Activated T-helper 2 cell treated with anti-CD3 and anti-CD28 coated beads, Interferon-gamma antibody, Interleukin-2, Interleukin-4, amounts not matched to agents 10 μg/mL and 5 μg/mL and 100 μg/mL, durations not matched to agents 14 hours and 24 hours and 36 hours (primary cell): Measurements from ENCODE around the gene WDR5B. TPM values are rescaled to one million over a fixed set of nuclear protein-coding genes. Genes with fewer than 3 reads are reported as not detected.
"Not testable (repeated sequence)": the region's sequence is repeated elsewhere in the genome, so short reads cannot be mapped to it uniquely, and the experiment has no call there.

ENCODE experiments used
- DNase-seq: peaks from one replicate; pipeline ENCODE4 v3.0.0; 2021; ENCODE audit warnings: low spot score
- H3K27ac Mint-ChIP-seq: one replicate; pipeline ENCODE4 v1.8.0; 2021; ENCODE audit warnings: mixed read lengths
- H3K27me3 Mint-ChIP-seq: one replicate; pipeline ENCODE4 v1.8.0; 2021; ENCODE audit warnings: low read depth, mixed read lengths
- H3K36me3 Mint-ChIP-seq: one replicate; pipeline ENCODE4 v1.8.0; 2021; ENCODE audit warnings: low read depth, mixed read lengths
- H3K4me1 Mint-ChIP-seq: one replicate; pipeline ENCODE4 v1.8.0; 2021; ENCODE audit warnings: low read depth, mixed read lengths
- H3K4me3 Mint-ChIP-seq: one replicate; pipeline ENCODE4 v1.8.0; 2021; ENCODE audit warnings: low read depth, mild to moderate bottlenecking, moderate library complexity, mixed read lengths
- H3K9me3 Mint-ChIP-seq: one replicate; pipeline ENCODE4 v1.8.0; 2021; ENCODE audit warnings: mixed read lengths
- intact Hi-C: fragments of 100-400 bp; cut with micrococcal nuclease; formaldehyde crosslinking; loops from one replicate; pipeline ENCODE4 v1.15.1; 2023
- total RNA-seq: library from RNA; stranded (reverse); gene quantifications from 2 replicates; pipeline ENCODE4 v1.2.3, GENCODE V29; 2022

Gene WDR5B
- 4.9 and 5.5 TPM in 2 replicates for total RNA-seq

GRCh38 chr3:122415762-122416654 lies at the start of gene WDR5B:
TSS of gene WDR5B (minus strand) at chr3:122416062. CDS start at chr3:122415528, 534 bp downstream.
- Mint-ChIP-seq H3K4me1 (peaks cover 22% of the 10 kb centered on the region), H3K36me3 (peaks cover 33% of the 10 kb centered on the region), H3K27me3 (no peaks in the 10 kb centered on the region), H3K4me3 (peak within 1 kb of the TSS; percentile 93), H3K9me3 (no peaks in the 10 kb centered on the region), H3K27ac (peak within 1 kb of the TSS; percentile 95)
- intact Hi-C loops: loop anchor here (1.0 to 10.0 kb wide), 5 partner anchors 23 to 379 kb away; partner anchors contain the start of genes HSPBAP1, KPNA1, MIX23 and SLC49A4
- peak; percentile 97 for DNase-seq

GRCh38 chr3:122464659-122465058 lies 48.8 kb upstream of the WDR5B start:
- no peaks in the 10 kb centered on the region for H3K9me3 Mint-ChIP-seq
- no peaks in the 10 kb centered on the region for H3K27me3 Mint-ChIP-seq
- H3K4me3 Mint-ChIP-seq: no peak overlapping the region
- DNase-seq: no peak
- H3K4me1 Mint-ChIP-seq: peaks cover 18% of the 10 kb centered on the region
- H3K27ac Mint-ChIP-seq: no peak overlapping the region
- intact Hi-C loops: no loop called here
- peaks cover 43% of the 10 kb centered on the region for H3K36me3 Mint-ChIP-seq

- Mint-ChIP-seq H3K27me3 (no peaks in the 10 kb centered on the region), H3K27ac (no peak overlapping the region), H3K36me3 (peaks cover 59% of the 10 kb centered on the region), H3K4me1 (peaks cover 4% of the 10 kb centered on the region), H3K4me3 (no peak overlapping the region), H3K9me3 (no peaks in the 10 kb centered on the region)
- no peak for DNase-seq
- intact Hi-C loops: no loop called here
Observed at GRCh38 chr3:122462406-122462805, 46.5 kb upstream of the WDR5B start.

- no peak for DNase-seq
- Mint-ChIP-seq H3K4me3 (no peak overlapping the region), H3K9me3 (no peaks in the 10 kb centered on the region), H3K36me3 (peaks cover 57% of the 10 kb centered on the region), H3K27ac (no peak overlapping the region), H3K4me1 (peaks cover 2% of the 10 kb centered on the region), H3K27me3 (no peaks in the 10 kb centered on the region)
- intact Hi-C loops: no loop called here
Observed at GRCh38 chr3:122461806-122462205, 45.9 kb upstream of the WDR5B start.

- Mint-ChIP-seq H3K27ac (no peak overlapping the region), H3K36me3 (peaks cover 59% of the 10 kb centered on the region), H3K4me1 (peaks cover 2% of the 10 kb centered on the region), H3K4me3 (no peak overlapping the region), H3K27me3 (no peaks in the 10 kb centered on the region), H3K9me3 (no peaks in the 10 kb centered on the region)
- intact Hi-C loops: no loop called here
- DNase-seq: no peak
Observed at GRCh38 chr3:122458992-122459391, 43.1 kb upstream of the WDR5B start.

GRCh38 chr3:122457706-122458105 lies 41.8 kb upstream of the WDR5B start:
- Mint-ChIP-seq H3K4me3 (no peak overlapping the region), H3K9me3 (no peaks in the 10 kb centered on the region), H3K27ac (no peak overlapping the region), H3K36me3 (peaks cover 56% of the 10 kb centered on the region), H3K4me1 (peaks cover 2% of the 10 kb centered on the region), H3K27me3 (no peaks in the 10 kb centered on the region)
- no peak for DNase-seq
- intact Hi-C loops: no loop called here

GRCh38 chr3:122456074-122456473 lies 40.2 kb upstream of the WDR5B start:
- no peak overlapping the region for H3K27ac Mint-ChIP-seq
- no peak overlapping the region for H3K4me3 Mint-ChIP-seq
- H3K9me3 Mint-ChIP-seq: no peaks in the 10 kb centered on the region
- H3K36me3 Mint-ChIP-seq: peaks cover 50% of the 10 kb centered on the region
- intact Hi-C loops: no loop called here
- peaks cover 2% of the 10 kb centered on the region for H3K4me1 Mint-ChIP-seq
- no peak for DNase-seq
- no peaks in the 10 kb centered on the region for H3K27me3 Mint-ChIP-seq

GRCh38 chr3:122451371-122451770 lies 35.5 kb upstream of the WDR5B start:
- H3K27me3 Mint-ChIP-seq: no peaks in the 10 kb centered on the region
- no peak overlapping the region for H3K27ac Mint-ChIP-seq
- intact Hi-C loops: no loop called here
- DNase-seq: no peak
- H3K9me3 Mint-ChIP-seq: peaks cover 9% of the 10 kb centered on the region
- peaks cover 3% of the 10 kb centered on the region for H3K4me1 Mint-ChIP-seq
- H3K4me3 Mint-ChIP-seq: no peak overlapping the region
- peaks cover 66% of the 10 kb centered on the region for H3K36me3 Mint-ChIP-seq

GRCh38 chr3:122448218-122448617 lies 32.4 kb upstream of the WDR5B start:
- H3K27me3 Mint-ChIP-seq, H3K27ac Mint-ChIP-seq, H3K4me3 Mint-ChIP-seq, intact Hi-C loops, H3K4me1 Mint-ChIP-seq, DNase-seq: not testable (repeated sequence)
- Mint-ChIP-seq H3K36me3 (peaks cover 91% of the 10 kb centered on the region), H3K9me3 (peaks cover 22% of the 10 kb centered on the region)

- H3K4me3 Mint-ChIP-seq, H3K27me3 Mint-ChIP-seq, H3K4me1 Mint-ChIP-seq, H3K27ac Mint-ChIP-seq, intact Hi-C loops, DNase-seq: not testable (repeated sequence)
- Mint-ChIP-seq H3K9me3 (peaks cover 22% of the 10 kb centered on the region), H3K36me3 (peaks cover 97% of the 10 kb centered on the region)
Observed at GRCh38 chr3:122444491-122444887, 28.6 kb upstream of the WDR5B start.

GRCh38 chr3:122443762-122444490 lies 28.1 kb upstream of the WDR5B start:
- Mint-ChIP-seq H3K9me3 (peaks cover 20% of the 10 kb centered on the region), H3K36me3 (peaks cover 97% of the 10 kb centered on the region)
- H3K27ac Mint-ChIP-seq, intact Hi-C loops, H3K27me3 Mint-ChIP-seq, H3K4me1 Mint-ChIP-seq, H3K4me3 Mint-ChIP-seq, DNase-seq: not testable (repeated sequence)

GRCh38 chr3:122443090-122443489 lies 27.2 kb upstream of the WDR5B start:
- intact Hi-C loops: no loop called here
- Mint-ChIP-seq H3K4me1 (peaks cover 3% of the 10 kb centered on the region), H3K27ac (no peak overlapping the region), H3K36me3 (peaks cover 96% of the 10 kb centered on the region), H3K4me3 (no peak overlapping the region), H3K27me3 (no peaks in the 10 kb centered on the region), H3K9me3 (peaks cover 17% of the 10 kb centered on the region)
- DNase-seq: no peak

GRCh38 chr3:122435950-122436349 lies 20.1 kb upstream of the WDR5B start:
- DNase-seq: no peak
- Mint-ChIP-seq H3K9me3 (peaks cover 9% of the 10 kb centered on the region), H3K4me1 (no peaks in the 10 kb centered on the region), H3K4me3 (no peak overlapping the region), H3K27me3 (no peaks in the 10 kb centered on the region), H3K27ac (no peak overlapping the region), H3K36me3 (peaks cover 84% of the 10 kb centered on the region)
- intact Hi-C loops: no loop called here
